ENCODE results near the gene SLC44A1.

The SLC44A1 gene

GRCh38 chr9:105244003-105244733 is at the start of gene SLC44A1:
Gene SLC44A1 (plus strand): TSS chr9:105244651. CDS start chr9:105244869, 218 bp downstream.
- Histone ChIP-seq H3K4me3 (peak within 1 kb of the TSS; percentile 84 to 99 (median 92)), H4K20me1 (peaks cover 0 to 26% (median 8%) of the 10 kb centered on the region in 11 experiments; a peak in 6 of 22 replicates), H3K9ac (peak within 1 kb of the TSS; percentile 80 to 88 (median 86))

GRCh38 chr9:105195259-105195658 is 49.2 kb upstream of the SLC44A1 start:
- H3K9me3 ChIP-seq (replicated peaks in 1 of 11) = peaks cover 0 to 9% (median 0%) of the 10 kb centered on the region in 11 experiments; a peak in 2 of 22 replicates
- no peak overlapping the region for H3K27ac ChIP-seq
- TF ChIP-seq Cebpa-rat (IDR thresholded peaks at IDR 0.05) = no peak
- H3K9ac ChIP-seq = no peak overlapping the region
- H3K27me3 ChIP-seq = no peaks in the 10 kb centered on the region
- H3K4me1 ChIP-seq = peaks cover 0 to 24% (median 0%) of the 10 kb centered on the region in 10 experiments; a peak in 6 of 20 replicates
- no peaks in the 10 kb centered on the region for H4K20me1 ChIP-seq
- H3K4me2 ChIP-seq = peak overlapping the region in 1 of 11 experiments; percentile 12; a peak in 1 of 22 replicates
- no peak overlapping the region for H3K4me3 ChIP-seq
- no peaks in the 10 kb centered on the region for H3K36me3 ChIP-seq

More at GRCh38 chr9:105244003-105244733, at the start of gene SLC44A1:
- no peaks in the 10 kb centered on the region for H3K27me3 ChIP-seq
- H3K4me2 ChIP-seq = peak within 1 kb of the TSS; percentile 79 to 96 (median 89)
- peak within 1 kb of the TSS; percentile 62 to 88 (median 84) for H3K27ac ChIP-seq
- no peaks in the 10 kb centered on the region for H3K36me3 ChIP-seq
- H3K9me3 ChIP-seq (replicated peaks in 1 of 11) = no peaks in the 10 kb centered on the region
- H3K4me1 ChIP-seq = peaks cover 39 to 62% (median 56%) of the 10 kb centered on the region in 10 experiments
- TF ChIP-seq Cebpa-rat (IDR thresholded peaks at IDR 0.05) = no peak

- no peak overlapping the region for H3K4me2 ChIP-seq
- H3K9ac ChIP-seq = no peak overlapping the region
- no peaks in the 10 kb centered on the region for H3K27me3 ChIP-seq
- H3K27ac ChIP-seq = no peak overlapping the region
- H4K20me1 ChIP-seq = no peaks in the 10 kb centered on the region
- 0 out of 22 replicates have a peak, but pooled peaks cover 0 to 7% (median 0%) of the 10 kb centered on the region in 11 experiments for H3K9me3 ChIP-seq (replicated peaks in 1 of 11)
- no peak overlapping the region for H3K4me3 ChIP-seq
- H3K4me1 ChIP-seq = peaks cover 0 to 14% (median 0%) of the 10 kb centered on the region in 10 experiments; a peak in 3 of 20 replicates
- no peaks in the 10 kb centered on the region for H3K36me3 ChIP-seq
- TF ChIP-seq Cebpa-rat (IDR thresholded peaks at IDR 0.05) = no peak
These were observed 46.4 kb upstream of the SLC44A1 start for GRCh38 chr9:105198023-105198422.

- Histone ChIP-seq H3K36me3 (no peaks in the 10 kb centered on the region), H3K9me3 (replicated peaks in 1 of 11) (0 out of 22 replicates have a peak, but pooled peaks cover 0 to 7% (median 0%) of the 10 kb centered on the region in 11 experiments), H3K4me2 (no peak overlapping the region), H4K20me1 (no peaks in the 10 kb centered on the region), H3K27me3 (no peaks in the 10 kb centered on the region), H3K9ac (no peak overlapping the region), H3K4me3 (no peak overlapping the region), H3K27ac (no peak overlapping the region), H3K4me1 (peaks cover 0 to 12% (median 0%) of the 10 kb centered on the region in 10 experiments; a peak in 3 of 20 replicates)
- TF ChIP-seq Cebpa-rat (IDR thresholded peaks at IDR 0.05) = no peak
These were observed 45.6 kb upstream of the SLC44A1 start for GRCh38 chr9:105198865-105199264.

GRCh38 chr9:105204416-105204815 is 40.0 kb upstream of the SLC44A1 start:
- Histone ChIP-seq H3K9ac (no peak overlapping the region), H3K4me2 (no peak overlapping the region), H3K27ac (no peak overlapping the region), H3K9me3 (replicated peaks in 1 of 11) (no peaks in the 10 kb centered on the region), H3K27me3 (no peaks in the 10 kb centered on the region), H3K4me1 (no peaks in the 10 kb centered on the region), H4K20me1 (no peaks in the 10 kb centered on the region), H3K4me3 (no peak overlapping the region), H3K36me3 (no peaks in the 10 kb centered on the region)
- no peak for TF ChIP-seq Cebpa-rat (IDR thresholded peaks at IDR 0.05)

- no peak overlapping the region for H3K27ac ChIP-seq
- no peak overlapping the region for H3K4me2 ChIP-seq
These were observed 38.5 kb upstream of the SLC44A1 start for GRCh38 chr9:105205787-105206495.

GRCh38 chr9:105206496-105206820 is 38.0 kb upstream of the SLC44A1 start:
- no peaks in the 10 kb centered on the region for H3K4me1 ChIP-seq
- H4K20me1 ChIP-seq = no peaks in the 10 kb centered on the region
- no peak overlapping the region for H3K4me3 ChIP-seq
- TF ChIP-seq Cebpa-rat (IDR thresholded peaks at IDR 0.05) = no peak
- H3K9me3 ChIP-seq (replicated peaks in 1 of 11) = no peaks in the 10 kb centered on the region
- H3K9ac ChIP-seq = no peak overlapping the region
- H3K27ac ChIP-seq = no peak overlapping the region
- no peaks in the 10 kb centered on the region for H3K36me3 ChIP-seq
- no peaks in the 10 kb centered on the region for H3K27me3 ChIP-seq
- H3K4me2 ChIP-seq = no peak overlapping the region

More at GRCh38 chr9:105205787-105206495, 38.5 kb upstream of the SLC44A1 start:
- H3K9me3 ChIP-seq (replicated peaks in 1 of 11) = no peaks in the 10 kb centered on the region
- no peak overlapping the region for H3K9ac ChIP-seq
- no peaks in the 10 kb centered on the region for H3K4me1 ChIP-seq
- no peak overlapping the region for H3K4me3 ChIP-seq
- no peaks in the 10 kb centered on the region for H4K20me1 ChIP-seq
- no peaks in the 10 kb centered on the region for H3K36me3 ChIP-seq
- no peaks in the 10 kb centered on the region for H3K27me3 ChIP-seq
- no peak for TF ChIP-seq Cebpa-rat (IDR thresholded peaks at IDR 0.05)

GRCh38 chr9:105206821-105207699 is 37.4 kb upstream of the SLC44A1 start:
- no peaks in the 10 kb centered on the region for H3K36me3 ChIP-seq
- no peaks in the 10 kb centered on the region for H4K20me1 ChIP-seq
- H3K27me3 ChIP-seq = no peaks in the 10 kb centered on the region
- H3K9me3 ChIP-seq (replicated peaks in 1 of 11) = no peaks in the 10 kb centered on the region
- H3K4me2 ChIP-seq = no peak overlapping the region
- TF ChIP-seq Cebpa-rat (IDR thresholded peaks at IDR 0.05) = no peak
- no peak overlapping the region for H3K4me3 ChIP-seq
- no peak overlapping the region for H3K27ac ChIP-seq
- H3K9ac ChIP-seq = no peak overlapping the region
- no peaks in the 10 kb centered on the region for H3K4me1 ChIP-seq
